Keratinocyte (primary cell): ENCODE data around the gene TMPRSS11E.
"Not testable (repeated sequence)": the region's sequence is repeated elsewhere in the genome, so short reads cannot be mapped to it uniquely, and the experiment has no call there.

ENCODE experiments used
- CTCF ChIP-seq, 3 experiments: IDR thresholded peaks in 1 of 3; conservative IDR thresholded peaks in 1 of 3; optimal IDR thresholded peaks in 1 of 3; 2 replicates in 2 of 3; 3 replicates in 1 of 3; pipeline versions ENCODE3 to v1.5.1; 2011; ENCODE audit warnings: low read length in 3 of 3, mild to moderate bottlenecking in 3 of 3, moderate library complexity in 2 of 3, control low read depth in 1 of 3, inconsistent platforms in 1 of 3; ENCODE audit not compliant: insufficient read depth in 2 of 3; ENCODE audit errors: extremely low read depth in 1 of 3
- EZH2 ChIP-seq: IDR thresholded peaks from one replicate; pipeline ENCODE4 v1.6.1; 2012; ENCODE audit warnings: inconsistent platforms, mild to moderate bottlenecking, low read length, moderate library complexity

GRCh38 chr4:68407015-68407867, 40.0 kb upstream of the TMPRSS11E start:
- not testable (repeated sequence) for TF ChIP-seq CTCF (optimal IDR thresholded peaks at IDR 0.05 in 1 of 3, IDR thresholded peaks at IDR 0.05 in 1 of 3, conservative IDR thresholded peaks at IDR 0.05 in 1 of 3; ENCODE audit: extremely low read depth in 1 of 3, insufficient read depth in 2 of 3, low read length in 3 of 3); EZH2
